Measurements from ENCODE around the gene DHRS13. TPM values are rescaled to one million over a fixed set of nuclear protein-coding genes. Genes with fewer than 3 reads are reported as not detected.
A peak's percentile ranks its signal among the peaks of the same experiment; 100 is the strongest.

Gene DHRS13
- polyA plus RNA-seq, 1 donor (not counting 4 experiments of a cell fraction or from before 2014, with no cell fraction given), result 3.4 TPM

- FAIRE-seq (peak; percentile 9), DNase-seq (ENCODE audit: low read depth, low spot score) (no peak)
- Histone ChIP-seq H3K4me1 (ENCODE audit: control insufficient read depth, extremely low read depth, insufficient read depth, low read length) (peaks cover 40% of the 10 kb centered on the region), H2AFZ (ENCODE audit: control insufficient read depth, low read length) (no peak overlapping the region), H3K9me3 (ENCODE audit: control insufficient read depth, low read depth, low read length) (no peaks in the 10 kb centered on the region), H3K9me1 (ENCODE audit: control insufficient read depth, extremely low read depth, insufficient read depth, low read length) (no peaks in the 10 kb centered on the region), H3K36me3 (ENCODE audit: control insufficient read depth in 2 of 2, extremely low read depth in 1 of 2, insufficient read depth in 2 of 2, low read length in 2 of 2) (peaks cover 4 to 11% of the 10 kb centered on the region in 2 experiments), H3K27me3 (ENCODE audit: control insufficient read depth, extremely low read depth, insufficient read depth, low read length) (no peaks in the 10 kb centered on the region), H4K20me1 (ENCODE audit: control insufficient read depth, extremely low read depth, insufficient read depth, low read length) (no peaks in the 10 kb centered on the region), H3K27ac (ENCODE audit: control insufficient read depth, insufficient read depth, low read length) (peak overlapping the region; percentile 65), H3K4me2 (ENCODE audit: control insufficient read depth, extremely low read depth, insufficient read depth, low read depth, low read length) (peak overlapping the region; percentile 19), H3K4me3 (ENCODE audit: control insufficient read depth in 2 of 3, extremely low read depth in 1 of 3, insufficient read depth in 2 of 3, low read depth in 1 of 3, low read length in 3 of 3) (no peak overlapping the region), H3K79me2 (ENCODE audit: control insufficient read depth, insufficient read depth, low read length) (peaks cover 94% of the 10 kb centered on the region), H3K9ac (ENCODE audit: control insufficient read depth, extremely low read depth, insufficient read depth, low read length) (no peak overlapping the region)
- dilution Hi-C loops (cut with MboI; ENCODE audit: extremely low pct_ligation_motif_present, low sequenced_read_pairs), result no loop called here
- no peak for TF ChIP-seq CTCF (optimal IDR thresholded peaks at IDR 0.05 in 1 of 3, IDR thresholded peaks at IDR 0.05 in 1 of 3, conservative IDR thresholded peaks at IDR 0.05 in 1 of 3; ENCODE audit: extremely low read depth in 1 of 3, insufficient read depth in 2 of 3, low read length in 3 of 3)
- TF ChIP-seq EZH2 (IDR thresholded peaks at IDR 0.05; ENCODE audit: low read length), result no peak
These were observed 42.2 kb upstream of the DHRS13 start for GRCh38 chr17:28944862-28945741.

- DNase-seq (ENCODE audit: low read depth, low spot score), result no peak
- TF ChIP-seq CTCF (optimal IDR thresholded peaks at IDR 0.05 in 1 of 3, IDR thresholded peaks at IDR 0.05 in 1 of 3, conservative IDR thresholded peaks at IDR 0.05 in 1 of 3; ENCODE audit: extremely low read depth in 1 of 3, insufficient read depth in 2 of 3, low read length in 3 of 3), result no peak
- no peak for TF ChIP-seq EZH2 (IDR thresholded peaks at IDR 0.05; ENCODE audit: low read length)
- Histone ChIP-seq H4K20me1 (ENCODE audit: control insufficient read depth, extremely low read depth, insufficient read depth, low read length) (no peaks in the 10 kb centered on the region), H3K9me3 (ENCODE audit: control insufficient read depth, low read depth, low read length) (no peaks in the 10 kb centered on the region), H2AFZ (ENCODE audit: control insufficient read depth, low read length) (no peak overlapping the region), H3K4me3 (ENCODE audit: control insufficient read depth in 2 of 3, extremely low read depth in 1 of 3, insufficient read depth in 2 of 3, low read depth in 1 of 3, low read length in 3 of 3) (no peak overlapping the region), H3K4me2 (ENCODE audit: control insufficient read depth, extremely low read depth, insufficient read depth, low read depth, low read length) (no peak overlapping the region), H3K36me3 (ENCODE audit: control insufficient read depth in 2 of 2, extremely low read depth in 1 of 2, insufficient read depth in 2 of 2, low read length in 2 of 2) (peaks cover 6 to 11% of the 10 kb centered on the region in 2 experiments), H3K9me1 (ENCODE audit: control insufficient read depth, extremely low read depth, insufficient read depth, low read length) (no peaks in the 10 kb centered on the region), H3K27ac (ENCODE audit: control insufficient read depth, insufficient read depth, low read length) (no peak overlapping the region), H3K27me3 (ENCODE audit: control insufficient read depth, extremely low read depth, insufficient read depth, low read length) (no peaks in the 10 kb centered on the region), H3K79me2 (ENCODE audit: control insufficient read depth, insufficient read depth, low read length) (peaks cover 95% of the 10 kb centered on the region), H3K4me1 (ENCODE audit: control insufficient read depth, extremely low read depth, insufficient read depth, low read length) (peaks cover 40% of the 10 kb centered on the region), H3K9ac (ENCODE audit: control insufficient read depth, extremely low read depth, insufficient read depth, low read length) (no peak overlapping the region)
- FAIRE-seq, result no peak
- dilution Hi-C loops (cut with MboI; ENCODE audit: extremely low pct_ligation_motif_present, low sequenced_read_pairs), result no loop called here
These were observed 41.5 kb upstream of the DHRS13 start for GRCh38 chr17:28944343-28944742.

Data from keratinocyte (primary cell).